Activated T-cell treated with anti-CD3 and anti-CD28 coated beads for 48 hours (primary cell): Measurements from ENCODE around the gene CPLX4.
A peak's percentile ranks its signal among the peaks of the same experiment; 100 is the strongest.
"Not testable (repeated sequence)": the region's sequence is repeated elsewhere in the genome, so short reads cannot be mapped to it uniquely, and the experiment has no call there.

Experiments
- DNase-seq: peaks from one replicate; pipeline ENCODE4 v3.0.0-alpha.2; 2020; ENCODE audit warnings: low read depth

CPLX4 gene

DNA sequence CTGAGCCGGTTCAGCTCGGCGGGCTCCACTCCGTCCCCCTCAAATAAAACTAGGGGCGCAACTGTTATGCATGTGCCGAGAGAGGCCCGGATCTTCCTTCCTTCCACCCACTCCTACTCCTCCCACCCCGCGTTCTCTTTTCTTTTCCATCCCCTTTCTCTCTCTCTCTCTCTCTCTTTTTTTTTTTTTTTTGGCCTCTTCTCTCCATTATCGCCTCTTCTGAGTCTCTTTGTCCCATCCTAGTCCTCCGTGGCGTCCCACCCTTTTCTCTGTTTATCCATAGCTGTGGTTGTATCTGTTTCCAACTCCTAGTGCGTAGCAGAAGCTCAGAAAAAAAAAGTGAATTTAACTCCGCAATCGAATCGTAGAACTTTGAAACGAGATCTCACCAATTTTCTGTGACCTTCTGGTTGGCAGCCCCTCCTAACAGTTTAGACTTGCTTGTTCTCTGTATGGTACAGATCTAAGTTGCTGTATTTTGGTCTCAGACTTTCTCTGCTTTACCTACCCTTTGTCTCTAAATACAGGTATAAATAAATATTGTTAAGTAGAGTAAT, 48.8 kb downstream of the CPLX4 start:
- DNase-seq: no peak

DNA sequence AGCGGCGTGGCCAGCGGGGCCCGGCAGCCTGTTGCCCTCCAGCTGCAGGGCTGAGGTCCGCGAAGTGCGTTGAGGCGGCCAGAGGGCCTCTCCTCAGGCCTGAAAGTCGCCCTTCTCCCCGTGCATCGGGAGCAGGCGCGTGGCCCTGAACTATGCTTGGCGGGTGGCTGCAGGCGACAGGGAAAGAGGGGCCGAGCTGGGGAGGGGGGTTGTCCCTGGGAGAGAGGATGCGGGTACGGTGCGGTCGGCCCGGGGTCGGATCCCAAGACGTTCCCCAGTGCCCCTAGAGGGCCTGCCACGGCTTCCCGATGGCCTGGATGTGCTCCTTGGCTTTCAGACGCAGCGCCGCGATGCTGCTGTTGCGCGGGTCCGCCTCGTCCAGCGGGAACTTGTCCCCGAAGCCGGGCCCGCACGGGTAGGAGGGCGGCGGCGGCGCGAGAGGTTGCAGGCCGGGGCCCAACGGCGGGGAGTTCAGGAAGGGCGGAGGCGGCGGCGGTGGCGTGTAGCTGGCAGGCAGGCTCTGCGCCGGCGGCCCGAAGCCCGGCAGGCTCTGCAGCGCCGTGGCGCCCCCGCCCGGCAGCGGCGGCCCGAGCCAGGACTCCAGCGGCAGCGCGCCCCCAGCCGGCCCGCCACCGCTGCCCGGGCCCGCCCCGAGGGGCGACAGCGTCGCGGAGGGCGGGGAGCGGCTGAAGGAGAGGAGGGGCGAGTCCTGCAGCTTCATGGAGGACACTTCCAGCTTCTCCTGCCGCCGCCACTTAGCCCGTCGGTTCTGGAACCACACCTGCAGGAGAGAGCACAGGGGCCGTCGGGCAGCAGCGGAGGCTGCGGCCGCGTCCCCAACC, 49.5 kb downstream of the CPLX4 start:
- peak; percentile 65 for DNase-seq

GRCh38 chr18:59268127-59268720, 50.2 kb downstream of the CPLX4 start:
- DNase-seq: no peak

DNA sequence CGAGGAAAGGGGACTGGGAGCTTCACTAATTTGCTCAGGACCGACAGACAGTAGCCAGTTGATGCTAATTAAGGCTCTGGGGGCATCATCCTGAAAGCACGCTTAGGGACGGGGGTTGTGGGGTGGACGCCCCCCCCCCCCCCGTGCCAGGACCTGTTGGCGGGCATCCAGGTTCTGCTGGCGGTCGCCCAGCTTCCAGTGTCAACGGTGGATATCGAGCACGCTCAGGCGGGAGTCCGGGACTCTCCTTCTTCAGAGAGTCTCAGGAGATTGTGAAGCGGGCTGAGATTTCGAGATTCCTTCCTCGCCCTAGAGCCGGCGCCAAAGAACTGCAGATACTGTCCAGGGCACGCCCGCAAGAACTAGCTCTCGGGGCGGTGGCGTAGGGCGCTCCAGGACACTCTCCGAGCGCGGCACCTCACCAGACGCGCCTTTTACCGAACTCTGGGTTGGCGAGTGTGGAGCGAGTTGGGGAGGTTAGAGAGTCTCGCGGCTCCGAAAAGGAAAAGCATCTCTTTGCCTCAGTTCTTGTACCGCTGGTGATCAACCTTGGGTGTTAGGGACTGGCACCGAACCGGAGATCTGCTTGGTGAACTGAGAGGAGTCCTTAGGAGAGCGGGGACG, 50.8 kb downstream of the CPLX4 start:
- DNase-seq: no peak

- no peak for DNase-seq
These were observed 51.5 kb downstream of the CPLX4 start for GRCh38 chr18:59266886-59267502.

DNA sequence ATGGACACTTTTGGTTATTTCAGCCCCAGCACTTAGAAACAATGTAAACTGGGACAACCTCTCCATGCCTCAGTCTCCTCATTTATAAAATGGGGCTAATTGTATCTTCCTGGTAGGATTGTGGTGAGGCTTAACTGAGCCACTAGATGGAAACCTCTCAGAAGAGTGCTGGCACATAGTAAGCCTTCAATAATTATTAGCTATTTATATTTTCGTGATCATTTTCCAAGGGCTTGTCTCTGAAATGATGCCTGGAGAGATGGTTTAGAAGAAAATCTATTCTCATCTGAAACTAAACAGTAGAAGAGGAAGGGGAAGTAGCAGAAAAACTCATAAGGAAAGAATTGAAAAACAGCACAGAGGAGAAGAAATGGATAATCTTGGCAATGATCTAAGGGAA, 52.0 kb downstream of the CPLX4 start:
- DNase-seq: no peak

DNA sequence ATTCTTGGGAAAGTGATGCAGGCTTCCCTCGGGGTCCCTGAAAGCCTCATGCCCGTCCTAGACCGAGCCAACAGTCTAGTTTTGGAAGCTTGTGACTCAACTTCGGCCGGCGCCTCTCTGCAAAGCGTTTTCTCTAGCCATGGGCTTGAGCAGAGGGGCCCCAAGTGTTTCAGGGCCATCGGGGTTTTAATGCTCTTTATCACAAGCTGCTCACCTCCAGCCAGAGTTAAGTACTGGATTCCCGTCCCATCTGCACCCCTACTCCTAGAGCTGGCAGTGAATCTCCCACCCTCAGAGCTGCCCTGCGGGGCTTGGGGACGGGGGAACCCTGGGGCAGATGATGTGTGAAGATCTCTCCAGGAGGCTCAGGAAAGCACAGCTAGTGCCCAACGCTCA, 52.5 kb downstream of the CPLX4 start:
- no peak for DNase-seq

DNA sequence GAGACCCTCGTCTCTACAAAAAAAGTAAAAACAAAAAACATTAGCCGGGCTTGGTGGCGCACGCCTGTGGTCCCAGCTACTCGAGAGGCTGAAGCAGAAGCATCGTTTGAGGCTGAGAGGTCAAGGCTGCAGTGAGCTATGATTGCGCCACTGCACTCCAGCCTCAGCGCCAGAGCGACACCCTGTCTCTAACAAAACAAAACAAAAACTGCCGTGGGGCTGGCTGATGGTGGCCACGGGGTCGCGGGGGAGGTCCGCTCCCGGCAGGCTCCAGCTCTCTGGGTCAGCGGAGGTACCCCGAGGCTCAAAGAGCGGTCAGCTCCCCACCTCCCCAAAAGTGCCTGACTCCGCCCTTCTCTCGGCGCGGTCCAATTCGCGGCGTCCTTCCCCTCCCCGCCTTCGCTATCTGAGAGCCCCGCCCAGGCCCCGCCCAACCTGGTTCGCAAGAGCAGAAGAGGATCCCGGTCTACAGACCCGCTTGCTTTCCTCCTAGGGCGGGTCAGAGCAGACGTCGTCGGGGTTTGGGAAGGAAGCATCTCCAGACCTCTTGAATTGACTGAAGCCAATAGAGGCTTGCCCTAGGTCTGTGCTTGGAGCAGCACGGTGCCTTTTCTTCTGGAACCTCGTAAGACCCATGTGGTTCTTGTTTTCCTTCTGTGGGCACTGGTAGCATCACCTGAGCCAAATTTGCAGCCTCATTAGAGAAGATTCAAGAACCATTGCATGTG, 53.0 kb downstream of the CPLX4 start:
- DNase-seq: peak; percentile 36

DNA sequence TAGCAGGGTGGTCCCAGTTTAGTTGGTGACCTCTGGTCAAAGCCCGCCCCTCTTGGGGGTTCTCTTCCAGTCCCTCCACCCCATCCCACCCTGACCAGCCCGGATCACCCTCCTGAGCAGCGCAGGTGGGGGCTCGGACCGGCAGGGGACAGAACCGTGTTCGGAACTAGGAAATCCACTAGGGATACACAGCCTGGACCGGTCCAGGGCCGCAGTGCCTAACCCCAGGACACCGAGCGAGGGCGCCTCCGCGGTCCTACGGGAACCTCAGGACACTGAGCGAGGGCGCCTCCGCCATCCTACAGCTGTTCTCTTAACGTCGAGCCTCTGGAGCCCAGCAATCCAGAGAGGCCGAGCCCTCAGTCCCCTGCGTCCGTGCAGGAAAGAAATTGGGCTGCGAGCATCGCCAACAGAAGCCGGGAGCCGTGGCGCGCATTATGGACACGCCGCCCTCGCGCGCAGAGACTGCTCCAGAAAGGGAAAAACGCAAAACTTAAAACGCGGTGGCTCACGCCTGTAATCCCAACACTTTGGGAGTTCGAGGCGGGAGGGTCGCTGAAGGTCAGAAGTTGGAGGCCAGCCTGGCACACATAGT, 53.7 kb downstream of the CPLX4 start:
- no peak for DNase-seq

DNA sequence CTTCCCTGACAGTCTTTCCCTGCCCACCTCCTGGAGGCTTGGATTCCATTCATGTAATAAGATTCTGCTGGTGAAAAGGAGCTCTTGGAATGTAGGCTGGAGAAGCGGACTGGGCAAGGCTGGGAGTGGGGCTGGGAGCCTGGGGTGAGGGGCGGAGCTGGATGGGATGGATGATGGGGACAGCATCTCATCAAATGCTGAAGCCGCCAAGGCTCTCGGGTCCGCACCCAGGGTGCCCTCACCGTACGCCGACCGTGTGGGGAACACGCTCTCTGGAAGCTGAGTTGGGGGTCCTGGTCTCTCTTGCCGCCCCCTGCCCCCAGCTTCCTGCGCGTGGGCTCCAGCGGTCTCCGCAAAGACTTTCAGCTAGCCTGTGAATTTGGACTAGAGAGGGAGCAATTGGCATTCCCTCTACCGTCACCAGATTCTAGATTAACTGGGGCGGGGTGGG, 54.3 kb downstream of the CPLX4 start:
- DNase-seq: no peak

- DNase-seq: no peak
These were observed 54.8 kb downstream of the CPLX4 start for GRCh38 chr18:59263661-59264060.

DNA sequence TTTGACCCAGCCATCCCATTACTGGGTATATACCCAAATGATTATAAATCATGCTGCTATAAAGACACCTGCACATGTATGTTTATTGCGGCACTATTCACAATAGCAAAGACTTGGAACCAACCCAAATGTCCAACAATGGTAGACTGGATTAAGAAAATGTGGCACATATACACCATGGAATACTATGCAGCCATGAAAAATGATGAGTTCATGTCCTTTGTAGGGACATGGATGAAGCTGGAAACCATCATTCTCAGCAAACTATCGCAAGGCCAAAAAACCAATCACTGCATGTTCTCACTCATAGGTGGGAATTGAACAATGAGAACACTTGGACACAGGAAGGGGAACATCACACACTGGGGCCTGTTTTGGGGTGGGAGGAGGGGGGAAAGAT, 56.2 kb downstream of the CPLX4 start:
- not testable (repeated sequence) for DNase-seq

DNA sequence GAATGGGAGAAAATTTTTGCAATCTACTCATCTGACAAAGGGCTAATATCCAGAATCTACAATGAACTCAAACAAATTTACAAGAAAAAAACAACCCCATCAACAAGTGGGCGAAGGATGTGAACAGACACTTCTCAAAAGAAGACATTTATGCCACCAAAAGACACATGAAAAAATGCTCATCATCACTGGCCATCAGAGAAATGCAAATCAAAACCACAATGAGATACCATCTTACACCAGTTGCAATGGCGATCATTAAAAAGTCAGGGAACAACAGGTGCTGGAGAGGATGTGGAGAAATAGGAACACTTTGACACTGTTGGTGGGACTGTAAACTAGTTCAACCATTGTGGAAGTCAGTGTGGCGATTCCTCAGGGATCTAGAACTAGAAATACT, 56.6 kb downstream of the CPLX4 start:
- not testable (repeated sequence) for DNase-seq

GRCh38 chr18:59255491-59255890, 63.0 kb downstream of the CPLX4 start:
- DNase-seq: not testable (repeated sequence)

DNA sequence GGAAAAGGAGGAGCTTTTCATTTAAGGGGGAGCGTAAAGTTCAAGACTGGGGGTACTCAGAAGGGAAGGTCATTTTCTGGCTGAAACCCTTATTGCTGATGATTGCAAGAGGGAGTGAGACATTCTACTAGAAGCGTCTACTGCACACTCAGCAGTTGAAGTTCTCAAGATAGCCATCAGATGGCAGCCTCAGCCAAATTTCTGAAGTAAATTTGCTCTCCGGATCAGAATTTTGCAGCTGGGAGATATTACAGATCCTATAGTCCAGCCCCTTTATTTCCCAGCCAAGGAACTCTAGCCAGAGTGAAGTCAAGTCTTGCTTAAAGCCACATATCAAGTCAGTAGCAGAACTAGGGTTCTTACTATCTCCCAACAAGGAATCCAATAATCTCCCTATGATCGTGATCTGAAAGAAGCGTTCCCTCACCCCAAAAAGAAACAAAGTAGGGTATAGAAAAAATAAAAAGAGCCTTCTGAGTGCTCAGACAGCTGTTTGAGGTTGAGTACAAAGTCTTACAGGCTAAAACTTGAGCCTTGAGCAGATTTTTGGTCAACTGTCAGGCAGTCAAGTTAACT, 69.2 kb downstream of the CPLX4 start:
- DNase-seq: no peak

DNA sequence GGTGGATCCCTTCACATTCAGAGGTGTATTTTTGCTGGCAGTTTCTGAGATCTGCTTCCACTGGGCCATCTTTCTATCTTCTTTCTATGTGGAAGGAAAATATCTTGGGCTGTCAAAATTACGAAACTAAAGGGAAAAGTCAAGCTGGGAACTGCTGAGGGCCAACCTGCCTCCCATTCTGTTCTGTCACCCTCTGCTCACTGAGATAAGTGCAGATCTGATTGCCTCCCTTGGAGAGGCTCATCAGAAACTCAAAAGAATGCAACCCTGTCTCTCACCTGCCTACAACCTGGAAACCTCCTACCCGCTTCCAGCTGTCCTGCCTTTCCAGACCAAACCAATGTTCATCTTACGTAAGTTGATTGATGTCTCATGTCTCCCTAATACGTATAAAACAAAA, 71.7 kb downstream of the CPLX4 start:
- no peak for DNase-seq
